Activated T-cell treated with anti-CD3 and anti-CD28 coated beads for 4 hours (primary cell): Measurements from ENCODE around the gene ELOVL6.
"Not testable (repeated sequence)": the region's sequence is repeated elsewhere in the genome, so short reads cannot be mapped to it uniquely, and the experiment has no call there.

Experiments
- DNase-seq: peaks from one replicate; pipeline ENCODE4 v3.0.0-alpha.2; 2020

ELOVL6 gene

GRCh38 chr4:110157166-110157565 is 41.2 kb downstream of the ELOVL6 start:
- not testable (repeated sequence) for DNase-seq

DNA sequence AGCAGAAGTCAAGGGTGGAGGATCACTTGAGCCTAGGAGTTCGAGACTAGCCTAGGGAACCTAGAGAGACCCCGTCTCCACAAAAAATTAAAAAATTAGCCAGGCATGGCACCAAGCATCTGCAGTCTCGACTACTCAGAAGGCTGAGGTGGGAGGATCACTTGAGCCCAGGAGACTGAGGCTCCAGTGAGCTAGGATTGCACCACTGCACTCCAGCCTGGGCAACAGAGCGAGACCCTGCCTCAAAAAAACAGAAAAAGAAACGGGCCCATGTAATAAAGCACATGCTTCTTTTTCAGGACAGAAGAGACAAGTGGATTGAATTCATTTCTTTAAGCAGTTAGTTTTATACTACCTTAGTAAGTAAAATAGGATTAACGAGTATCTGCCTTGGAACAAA is 42.0 kb downstream of the ELOVL6 start:
- DNase-seq, result no peak

GRCh38 chr4:110155654-110156053 is 42.8 kb downstream of the ELOVL6 start:
- no peak for DNase-seq

GRCh38 chr4:110154582-110154981 is 43.8 kb downstream of the ELOVL6 start:
- no peak for DNase-seq

DNA sequence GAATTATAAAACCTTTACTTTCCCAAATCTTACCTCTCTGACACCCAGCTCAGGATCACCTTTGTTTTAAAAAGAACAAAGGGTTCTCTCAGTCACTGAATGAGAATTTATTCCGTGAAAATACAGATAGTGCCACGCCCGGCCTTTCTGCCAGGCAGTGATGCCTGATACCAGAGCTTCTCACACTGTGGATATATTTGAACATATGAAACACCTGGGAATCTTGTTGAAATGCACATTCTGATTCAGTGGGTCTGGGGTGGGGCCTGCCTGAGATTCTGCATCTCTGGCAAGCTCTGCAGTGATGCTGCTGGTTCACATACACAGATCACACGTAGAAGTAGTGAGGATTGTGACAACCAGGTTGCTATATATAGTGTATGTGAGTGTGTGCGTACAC is 46.0 kb downstream of the ELOVL6 start:
- DNase-seq, result no peak

- DNase-seq, result no peak
Observed at GRCh38 chr4:110149089-110149488, 49.3 kb downstream of the ELOVL6 start.

- no peak for DNase-seq
Observed at GRCh38 chr4:110142461-110142860, 56.0 kb downstream of the ELOVL6 start.

- DNase-seq, result no peak
Observed at GRCh38 chr4:110139815-110140214, 58.6 kb downstream of the ELOVL6 start.

DNA sequence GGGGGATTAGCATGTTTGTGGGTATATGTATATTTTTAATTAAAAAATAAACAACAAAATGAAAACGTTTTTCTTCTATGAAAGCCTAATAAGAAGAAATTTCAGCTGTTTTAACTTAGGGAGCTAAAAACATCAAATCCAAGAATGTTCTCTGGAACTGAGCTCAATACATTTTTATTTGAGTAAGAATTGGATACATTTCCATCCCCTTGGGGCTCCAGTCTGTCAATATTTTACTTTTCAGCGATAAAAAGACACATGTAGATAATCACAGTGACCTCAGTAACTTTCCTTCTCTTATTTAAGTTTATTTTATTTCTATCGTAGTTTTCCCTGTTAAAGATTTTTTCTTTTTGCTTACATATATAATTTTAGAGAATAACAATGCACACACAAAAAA is 59.3 kb downstream of the ELOVL6 start:
- no peak for DNase-seq

DNA sequence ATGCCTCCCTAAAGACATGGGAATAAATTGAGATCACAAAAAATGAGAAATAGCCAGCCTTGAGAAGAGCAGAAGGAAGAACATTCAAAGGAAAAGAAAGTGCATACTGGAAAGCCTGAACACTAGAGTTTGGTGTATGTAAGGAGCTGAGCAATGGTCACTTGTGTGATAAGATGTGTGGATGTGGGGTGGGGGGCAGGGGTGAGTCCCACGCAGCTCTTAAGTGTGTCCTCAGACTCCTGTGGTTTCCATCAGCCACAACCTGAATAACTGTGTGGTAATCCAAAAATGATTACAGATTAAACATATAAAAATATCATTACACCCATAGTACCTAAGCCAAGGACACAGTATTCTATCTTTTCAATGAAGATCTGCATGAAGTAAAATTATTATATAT is 59.9 kb downstream of the ELOVL6 start:
- no peak for DNase-seq

GRCh38 chr4:110137829-110138228 is 60.6 kb downstream of the ELOVL6 start:
- DNase-seq, result no peak

DNA sequence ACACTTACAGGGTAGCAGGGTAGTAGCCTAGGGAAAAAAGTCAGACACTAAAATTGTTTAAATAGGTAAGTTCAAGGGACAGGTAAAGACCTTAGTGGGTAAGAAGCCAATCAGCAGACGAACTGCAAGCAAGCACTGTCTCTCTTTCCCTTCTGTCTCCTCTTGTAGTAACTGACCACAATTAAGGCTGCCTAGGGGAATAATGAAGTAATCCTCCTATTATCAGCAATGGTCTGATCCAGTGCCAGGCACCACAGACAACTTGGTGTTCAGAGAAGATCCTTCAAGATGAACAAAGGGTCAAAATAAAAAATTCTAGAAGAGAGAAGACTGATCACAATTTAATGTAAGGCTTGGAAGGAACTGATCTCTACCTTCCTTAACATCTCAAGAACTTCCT is 62.9 kb downstream of the ELOVL6 start:
- no peak for DNase-seq

DNA sequence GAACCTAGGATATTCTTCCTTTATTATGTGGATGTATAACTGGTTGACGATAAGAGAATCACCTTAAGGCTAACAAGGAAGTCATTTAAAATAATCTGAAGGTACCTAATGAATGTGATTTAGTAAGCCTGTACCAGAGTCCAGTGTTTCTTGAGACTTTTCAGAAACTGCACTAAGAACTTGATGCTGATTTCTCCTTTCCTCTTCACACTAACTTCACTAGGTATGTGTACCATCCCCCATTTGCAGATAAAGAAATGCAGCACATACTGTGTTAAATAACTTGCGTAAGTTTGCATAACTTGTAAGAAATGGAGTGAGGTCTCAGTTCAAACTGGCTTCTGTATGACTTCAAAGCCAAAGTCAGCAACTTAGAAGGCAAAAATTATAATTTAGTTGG is 63.3 kb downstream of the ELOVL6 start:
- no peak for DNase-seq

DNA sequence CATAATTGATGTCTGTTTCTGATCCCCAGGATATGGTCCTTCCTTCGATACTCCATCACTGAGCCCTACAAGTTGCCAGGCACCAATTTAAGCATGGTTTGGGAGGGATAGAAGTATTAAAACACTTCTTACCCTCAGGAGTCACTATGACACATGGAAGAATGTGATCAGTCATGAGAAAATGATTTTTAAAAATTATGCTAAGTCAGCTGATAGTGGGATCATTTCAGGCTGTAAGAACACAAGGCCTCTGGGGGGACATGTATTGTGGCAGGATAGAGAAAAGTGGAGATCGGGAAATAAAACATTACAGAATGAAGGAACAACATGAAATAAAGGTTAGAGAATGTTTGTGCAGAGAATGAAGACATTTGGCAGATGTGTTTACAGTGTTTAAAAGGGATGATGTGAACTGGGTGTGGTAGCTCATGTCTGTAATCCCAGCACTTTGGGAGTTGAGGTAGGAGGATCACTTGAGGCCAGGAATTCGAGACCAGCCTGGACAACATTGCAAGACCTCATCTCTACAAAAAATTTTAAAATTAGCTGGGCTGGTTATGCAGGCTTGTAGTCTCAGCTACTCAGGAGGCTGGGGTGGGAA is 64.0 kb downstream of the ELOVL6 start:
- no peak for DNase-seq

DNA sequence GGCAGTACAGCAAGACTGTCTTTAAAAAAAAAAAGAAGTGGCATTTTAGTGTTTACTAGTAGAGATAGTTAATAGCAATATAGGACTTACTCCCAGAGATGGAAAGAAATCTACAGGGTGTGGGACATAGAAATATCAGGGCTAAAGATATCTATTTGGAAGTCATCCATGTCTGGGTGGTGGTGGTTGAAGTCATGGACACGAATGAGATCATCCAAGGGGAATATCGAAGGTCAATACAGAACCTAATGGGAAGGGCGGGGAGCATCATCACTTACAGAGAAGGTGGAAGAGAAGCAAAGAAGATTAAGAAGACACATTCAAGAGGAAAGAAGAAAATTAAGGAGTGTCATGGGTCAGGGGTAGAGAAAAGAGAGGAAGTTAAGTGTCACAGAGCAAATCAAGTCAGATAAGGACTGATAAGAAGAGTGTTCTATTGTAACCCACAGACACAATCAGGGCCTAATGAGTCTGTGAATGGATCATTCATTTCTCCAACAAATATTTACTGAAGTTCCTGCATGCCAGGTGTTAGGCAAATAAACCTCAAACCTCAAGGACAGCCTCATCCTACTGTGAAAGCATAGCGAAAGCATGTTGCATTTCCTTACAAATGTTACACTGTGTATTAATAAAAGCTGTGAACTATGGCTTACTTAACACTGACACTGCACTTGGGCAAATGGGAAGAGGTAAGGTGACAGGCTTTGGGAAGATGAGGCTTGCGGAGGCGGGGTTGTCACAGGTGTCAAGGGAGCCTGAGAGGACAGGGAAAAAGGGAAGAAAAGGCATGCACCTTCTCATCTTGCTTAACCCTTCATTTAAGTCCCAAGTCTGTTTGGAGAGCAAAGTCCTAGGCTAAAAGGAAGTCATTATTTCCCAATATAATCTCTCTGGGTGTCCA is 65.3 kb downstream of the ELOVL6 start:
- no peak for DNase-seq

GRCh38 chr4:110131916-110132315 is 66.5 kb downstream of the ELOVL6 start:
- DNase-seq, result no peak

DNA sequence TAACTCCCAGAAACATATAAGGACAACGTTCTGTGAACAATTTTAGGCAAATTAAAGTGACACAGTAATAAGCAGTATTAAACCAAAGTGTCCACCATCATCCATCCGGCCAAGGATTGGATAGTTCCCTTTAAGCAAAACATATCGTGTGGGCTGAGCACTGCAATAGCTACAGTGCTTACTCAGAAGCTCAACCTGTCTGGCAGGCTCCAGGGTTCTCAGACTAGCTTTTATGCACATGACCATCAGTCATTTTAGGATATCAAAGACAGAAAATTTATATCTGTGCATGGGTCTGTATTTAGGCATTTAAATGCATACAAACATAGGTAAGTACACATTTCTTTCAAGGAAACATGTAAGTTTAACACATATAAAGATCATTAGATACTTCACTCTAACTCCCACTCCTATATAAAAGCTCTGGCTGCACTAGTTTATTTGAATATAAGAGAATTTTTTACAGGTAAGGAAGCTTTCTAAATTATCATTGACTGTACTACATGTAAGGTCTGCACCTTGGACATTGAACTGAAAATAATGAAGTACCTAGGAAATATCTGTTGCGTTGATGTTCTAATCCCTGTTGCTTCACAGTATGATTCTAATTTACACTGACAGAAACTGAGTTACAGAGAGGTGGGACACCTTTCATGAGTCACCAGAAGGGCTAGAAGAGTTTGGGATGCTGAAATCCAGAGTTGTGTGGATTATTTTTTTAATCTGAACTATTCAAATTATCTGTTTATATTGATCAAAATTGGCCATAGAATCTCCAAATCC is 67.6 kb downstream of the ELOVL6 start:
- DNase-seq, result no peak

GRCh38 chr4:110129544-110129943 is 68.9 kb downstream of the ELOVL6 start:
- DNase-seq, result no peak

GRCh38 chr4:110128472-110128919 is 69.9 kb downstream of the ELOVL6 start:
- no peak for DNase-seq

GRCh38 chr4:110128029-110128428 is 70.4 kb downstream of the ELOVL6 start:
- DNase-seq, result no peak

GRCh38 chr4:110124711-110125110 is 73.7 kb downstream of the ELOVL6 start:
- DNase-seq, result no peak

GRCh38 chr4:110122201-110122600 is 76.2 kb downstream of the ELOVL6 start:
- no peak for DNase-seq

GRCh38 chr4:110120506-110120905 is 77.9 kb downstream of the ELOVL6 start:
- DNase-seq, result no peak

DNA sequence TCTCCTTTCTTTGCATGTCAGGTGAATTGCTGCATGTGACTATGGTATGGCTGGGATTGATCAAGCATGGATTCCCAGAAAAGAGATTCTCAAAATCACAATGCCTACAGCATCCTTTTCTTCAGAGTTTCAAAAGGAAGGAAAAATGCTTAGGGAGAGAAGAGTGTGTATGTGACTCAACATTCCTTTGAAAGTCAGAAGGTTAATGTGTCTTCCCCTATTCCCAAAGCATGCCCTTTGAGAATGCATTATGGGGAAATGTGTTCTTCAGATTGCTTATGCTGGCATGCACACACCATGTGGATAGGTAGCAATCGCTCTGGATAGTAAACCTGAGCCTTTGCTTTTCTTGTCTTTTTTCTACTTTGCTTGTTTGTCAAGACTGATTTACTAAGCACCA is 78.5 kb downstream of the ELOVL6 start:
- no peak for DNase-seq
